Parathyroid adenoma (tissue), 2 donors: ENCODE measurements around the gene PIK3C3.

Source experiments
- H2AFZ ChIP-seq: fragments of 300-600 bp; sonication (generic); one replicate; pipeline ENCODE4 v1.7.0; 2017; ENCODE audit warnings: antibody characterized with exemption, mild to moderate bottlenecking
- H3K27ac ChIP-seq: fragments of 300-600 bp; sonication (generic); one replicate; pipeline ENCODE4 v1.7.0; 2017
- H3K27me3 ChIP-seq: fragments of 300-600 bp; sonication (generic); one replicate; pipeline ENCODE4 v1.7.0; 2017; ENCODE audit warnings: low read length; ENCODE audit not compliant: control insufficient read depth, insufficient read depth
- H3K36me3 ChIP-seq: fragments of 300-600 bp; sonication (generic); one replicate; pipeline ENCODE4 v1.7.0; 2017; ENCODE audit warnings: low read length; ENCODE audit not compliant: control insufficient read depth, insufficient read depth
- H3K4me1 ChIP-seq: fragments of 300-600 bp; sonication (generic); one replicate; pipeline ENCODE4 v1.7.0; 2017; ENCODE audit warnings: control low read depth
- H3K4me2 ChIP-seq: fragments of 300-600 bp; sonication (generic); one replicate; pipeline ENCODE4 v1.7.0; 2017; ENCODE audit warnings: low read length
- H3K4me3 ChIP-seq: fragments of 300-600 bp; sonication (generic); one replicate; pipeline ENCODE4 v1.7.0; 2017; ENCODE audit warnings: low read depth, low read length
- H3K79me2 ChIP-seq: fragments of 300-600 bp; sonication (generic); one replicate; pipeline ENCODE4 v1.7.0; 2017; ENCODE audit warnings: control low read depth
- H3K9ac ChIP-seq: fragments of 300-600 bp; sonication (generic); one replicate; pipeline ENCODE4 v1.7.0; 2017; ENCODE audit warnings: mild to moderate bottlenecking
- H3K9me3 ChIP-seq: fragments of 300-600 bp; sonication (generic); one replicate; pipeline ENCODE4 v1.7.0; 2017; ENCODE audit warnings: low read length; ENCODE audit not compliant: control insufficient read depth
- CTCF ChIP-seq: fragments of 300-600 bp; sonication (generic); IDR thresholded peaks from one replicate; pipeline ENCODE4 v1.7.0; 2017; ENCODE audit warnings: antibody characterized with exemption, mild to moderate bottlenecking
- donor health status: primary hyperparathyroidism.

The PIK3C3 gene

GRCh38 chr18:41940506-41941215 lies 14.4 kb upstream of the PIK3C3 start:
- Histone ChIP-seq H3K4me1 (no peaks in the 10 kb centered on the region), H3K27ac (no peak overlapping the region), H3K79me2 (no peaks in the 10 kb centered on the region), H3K9ac (no peak overlapping the region), H2AFZ (no peak overlapping the region), H3K4me3 (no peak overlapping the region), H3K36me3 (no peaks in the 10 kb centered on the region), H3K27me3 (no peaks in the 10 kb centered on the region), H3K9me3 (no peaks in the 10 kb centered on the region), H3K4me2 (no peak overlapping the region)
- no peak for TF ChIP-seq CTCF

GRCh38 chr18:41942254-41942653 lies 12.8 kb upstream of the PIK3C3 start:
- Histone ChIP-seq H3K4me2 (no peak overlapping the region), H3K9me3 (no peaks in the 10 kb centered on the region), H3K79me2 (no peaks in the 10 kb centered on the region), H3K27ac (no peak overlapping the region), H3K27me3 (no peaks in the 10 kb centered on the region), H3K4me1 (no peaks in the 10 kb centered on the region), H2AFZ (no peak overlapping the region), H3K36me3 (no peaks in the 10 kb centered on the region), H3K4me3 (no peak overlapping the region), H3K9ac (no peak overlapping the region)
- TF ChIP-seq CTCF, result no peak

GRCh38 chr18:41948544-41949110 lies 6.4 kb upstream of the PIK3C3 start:
- Histone ChIP-seq H3K27ac (no peak overlapping the region), H3K27me3 (no peaks in the 10 kb centered on the region), H2AFZ (no peak overlapping the region), H3K4me1 (no peaks in the 10 kb centered on the region), H3K4me3 (no peak overlapping the region), H3K79me2 (no peaks in the 10 kb centered on the region), H3K9me3 (no peaks in the 10 kb centered on the region), H3K4me2 (no peak overlapping the region), H3K36me3 (no peaks in the 10 kb centered on the region), H3K9ac (no peak overlapping the region)
- TF ChIP-seq CTCF, result no peak

GRCh38 chr18:41949206-41949920 lies 5.7 kb upstream of the PIK3C3 start:
- Histone ChIP-seq H3K27me3 (no peaks in the 10 kb centered on the region), H3K27ac (no peak overlapping the region), H3K36me3 (no peaks in the 10 kb centered on the region), H3K79me2 (no peaks in the 10 kb centered on the region), H3K4me3 (no peak overlapping the region), H3K9me3 (no peaks in the 10 kb centered on the region), H3K4me1 (no peaks in the 10 kb centered on the region), H3K4me2 (no peak overlapping the region), H2AFZ (no peak overlapping the region), H3K9ac (no peak overlapping the region)
- no peak for TF ChIP-seq CTCF
